SK-N-SH treated with all-trans-retinoic acid at 6 μM for 48 hours (cell line): ENCODE measurements around the gene LIN52.

Experiments
- ATAC-seq: fragments of 200-7000 bp; cut with Tn5 transposase; 3 replicates; pipeline ENCODE4 v1.9.1; 2020; ENCODE audit warnings: mild to moderate bottlenecking, moderate library complexity
- ARNTL ChIP-seq: fragments of 450-650 bp; formaldehyde crosslinking; IDR thresholded peaks from 2 replicates; pipeline ENCODE4 v1.5.0; 2020; ENCODE audit warnings: low read depth, mild to moderate bottlenecking, moderate library complexity, borderline replicate concordance
- BACH2 ChIP-seq: fragments of 250-450 bp; sonication (Bioruptor Pico); IDR thresholded peaks from 2 replicates; pipeline ENCODE4 v1.9.0; 2021; ENCODE audit warnings: mild to moderate bottlenecking, borderline replicate concordance
- CSDC2 ChIP-seq: fragments of 250-450 bp; sonication (Bioruptor Pico); IDR thresholded peaks from 2 replicates; pipeline ENCODE4 v1.5.0; 2020; ENCODE audit warnings: mild to moderate bottlenecking, moderate library complexity
- ESRRG ChIP-seq: fragments of 250-450 bp; sonication (Bioruptor Pico); IDR thresholded peaks from 2 replicates; pipeline ENCODE4 v1.6.1; 2021; ENCODE audit warnings: mild to moderate bottlenecking
- GLIS3 ChIP-seq: fragments of 250-450 bp; sonication (Bioruptor Pico); IDR thresholded peaks from 2 replicates; pipeline ENCODE4 v1.5.0; 2020; ENCODE audit warnings: mild to moderate bottlenecking, moderate library complexity
- ISL1 ChIP-seq: fragments of 250-450 bp; sonication (Bioruptor Pico); IDR thresholded peaks from 2 replicates; pipeline ENCODE4 v2.1.2; 2022; ENCODE audit warnings: mild to moderate bottlenecking, moderate library complexity
- OSR1 ChIP-seq: fragments of 250-450 bp; sonication (Bioruptor Pico); IDR thresholded peaks from 2 replicates; pipeline ENCODE4 v1.8.0; 2022; ENCODE audit warnings: moderate library complexity, mild to moderate bottlenecking, inconsistent platforms
- PPARA ChIP-seq: fragments of 250-450 bp; sonication (Bioruptor Pico); IDR thresholded peaks from 2 replicates; pipeline ENCODE4 v1.5.0; 2020; ENCODE audit warnings: mild to moderate bottlenecking, borderline replicate concordance
- RARB ChIP-seq: fragments of 250-450 bp; sonication (Bioruptor Pico); IDR thresholded peaks from 2 replicates; pipeline ENCODE4 v1.8.0; 2021; ENCODE audit warnings: mild to moderate bottlenecking, moderate library complexity
- SNAI2 ChIP-seq: fragments of 250-450 bp; sonication (Bioruptor Pico); IDR thresholded peaks from 2 replicates; pipeline ENCODE4 v1.5.0; 2020; ENCODE audit warnings: mild to moderate bottlenecking, moderate library complexity
- TCF4 ChIP-seq: fragments of 250-450 bp; sonication (Bioruptor Pico); IDR thresholded peaks from 2 replicates; pipeline ENCODE4 v1.8.0; 2021; ENCODE audit warnings: mild to moderate bottlenecking, moderate library complexity, borderline replicate concordance
- TOX ChIP-seq: fragments of 250-450 bp; sonication (Bioruptor Pico); IDR thresholded peaks from 2 replicates; pipeline ENCODE4 v1.8.0; 2021; ENCODE audit warnings: mild to moderate bottlenecking, moderate library complexity, borderline replicate concordance
- ZC3H10 ChIP-seq: fragments of 250-450 bp; sonication (Bioruptor Pico); IDR thresholded peaks from 2 replicates; pipeline ENCODE4 v1.5.1; 2021; ENCODE audit warnings: mild to moderate bottlenecking, moderate library complexity
- ZFP3 ChIP-seq: fragments of 250-450 bp; sonication (Bioruptor Pico); IDR thresholded peaks from 2 replicates; pipeline ENCODE4 v1.5.0; 2020; ENCODE audit warnings: mild to moderate bottlenecking, moderate library complexity
- ZFP30 ChIP-seq: fragments of 450-650 bp; formaldehyde crosslinking; IDR thresholded peaks from 2 replicates; pipeline ENCODE4 v1.5.0; 2022; ENCODE audit warnings: mild to moderate bottlenecking, moderate library complexity
- ZNF565 ChIP-seq: fragments of 450-650 bp; formaldehyde crosslinking; conservative IDR thresholded peaks from 2 replicates; pipeline ENCODE4 v1.5.0; 2020; ENCODE audit warnings: low read depth, mild to moderate bottlenecking, moderate library complexity
- ZNF70 ChIP-seq: fragments of 450-650 bp; formaldehyde crosslinking; IDR thresholded peaks from 2 replicates; pipeline ENCODE4 v1.5.0; 2020; ENCODE audit warnings: mild to moderate bottlenecking, moderate library complexity
- ZNF8 ChIP-seq: fragments of 450-650 bp; formaldehyde crosslinking; IDR thresholded peaks from 2 replicates; pipeline ENCODE4 v1.5.0; 2020; ENCODE audit warnings: mild to moderate bottlenecking, moderate library complexity
- TF ChIP-seq, protein P1 (sequence below): fragments of 250-450 bp; sonication (Bioruptor Pico); IDR thresholded peaks from 2 replicates; pipeline ENCODE4 v1.5.1; 2021; ENCODE audit warnings: mild to moderate bottlenecking, moderate library complexity
- TF ChIP-seq, protein P2 (sequence below): fragments of 250-450 bp; sonication (Bioruptor Pico); IDR thresholded peaks from 2 replicates; pipeline ENCODE4 v1.5.1; 2020; ENCODE audit warnings: low read depth, mild to moderate bottlenecking, moderate library complexity
- TF ChIP-seq, protein P3 (sequence below): fragments of 250-450 bp; sonication (Bioruptor Pico); IDR thresholded peaks from 2 replicates; pipeline ENCODE4 v1.8.0; 2020; ENCODE audit warnings: mild to moderate bottlenecking, moderate library complexity, borderline replicate concordance
- TF ChIP-seq, protein P4 (sequence below): fragments of 250-450 bp; sonication (Bioruptor Pico); IDR thresholded peaks from 2 replicates; pipeline ENCODE4 v1.8.0; 2021; ENCODE audit warnings: low read depth, mild to moderate bottlenecking, moderate library complexity, borderline replicate concordance

The LIN52 gene

DNA sequence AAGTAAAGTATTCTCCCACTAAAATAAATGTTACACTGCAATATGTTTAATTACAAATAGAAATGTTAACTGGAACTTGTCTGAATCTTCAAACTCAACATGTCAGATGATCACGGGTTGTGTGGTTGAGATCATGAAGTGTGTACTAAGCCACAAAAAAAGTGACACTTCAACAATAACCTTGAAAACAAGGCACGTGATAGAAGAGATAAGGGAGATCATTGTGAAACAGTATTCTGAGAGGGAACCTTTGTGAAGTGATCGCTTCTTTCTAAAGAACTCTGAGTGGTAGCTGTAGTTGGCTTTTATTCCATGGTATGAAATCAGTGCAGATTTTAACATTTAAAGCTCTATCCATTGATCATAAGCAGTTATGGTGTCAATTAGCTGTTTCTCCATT, 60.0 kb downstream of the LIN52 start:
- TF ChIP-seq, protein P1, sequence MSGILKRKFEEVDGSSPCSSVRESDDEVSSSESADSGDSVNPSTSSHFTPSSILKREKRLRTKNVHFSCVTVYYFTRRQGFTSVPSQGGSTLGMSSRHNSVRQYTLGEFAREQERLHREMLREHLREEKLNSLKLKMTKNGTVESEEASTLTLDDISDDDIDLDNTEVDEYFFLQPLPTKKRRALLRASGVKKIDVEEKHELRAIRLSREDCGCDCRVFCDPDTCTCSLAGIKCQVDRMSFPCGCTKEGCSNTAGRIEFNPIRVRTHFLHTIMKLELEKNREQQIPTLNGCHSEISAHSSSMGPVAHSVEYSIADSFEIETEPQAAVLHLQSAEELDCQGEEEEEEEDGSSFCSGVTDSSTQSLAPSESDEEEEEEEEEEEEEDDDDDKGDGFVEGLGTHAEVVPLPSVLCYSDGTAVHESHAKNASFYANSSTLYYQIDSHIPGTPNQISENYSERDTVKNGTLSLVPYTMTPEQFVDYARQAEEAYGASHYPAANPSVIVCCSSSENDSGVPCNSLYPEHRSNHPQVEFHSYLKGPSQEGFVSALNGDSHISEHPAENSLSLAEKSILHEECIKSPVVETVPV (CRISPR knock-in tag) = no peak
- TF ChIP-seq ZFP3 (CRISPR knock-in tag) = no peak
- no peak for TF ChIP-seq ZFP30 (CRISPR knock-in tag)
- no peak for TF ChIP-seq ZNF565 (CRISPR knock-in tag)
- TF ChIP-seq, protein P2, sequence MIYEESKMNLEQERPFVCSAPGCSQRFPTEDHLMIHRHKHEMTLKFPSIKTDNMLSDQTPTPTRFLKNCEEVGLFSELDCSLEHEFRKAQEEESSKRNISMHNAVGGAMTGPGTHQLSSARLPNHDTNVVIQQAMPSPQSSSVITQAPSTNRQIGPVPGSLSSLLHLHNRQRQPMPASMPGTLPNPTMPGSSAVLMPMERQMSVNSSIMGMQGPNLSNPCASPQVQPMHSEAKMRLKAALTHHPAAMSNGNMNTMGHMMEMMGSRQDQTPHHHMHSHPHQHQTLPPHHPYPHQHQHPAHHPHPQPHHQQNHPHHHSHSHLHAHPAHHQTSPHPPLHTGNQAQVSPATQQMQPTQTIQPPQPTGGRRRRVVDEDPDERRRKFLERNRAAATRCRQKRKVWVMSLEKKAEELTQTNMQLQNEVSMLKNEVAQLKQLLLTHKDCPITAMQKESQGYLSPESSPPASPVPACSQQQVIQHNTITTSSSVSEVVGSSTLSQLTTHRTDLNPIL = no peak
- no peak for ATAC-seq

DNA sequence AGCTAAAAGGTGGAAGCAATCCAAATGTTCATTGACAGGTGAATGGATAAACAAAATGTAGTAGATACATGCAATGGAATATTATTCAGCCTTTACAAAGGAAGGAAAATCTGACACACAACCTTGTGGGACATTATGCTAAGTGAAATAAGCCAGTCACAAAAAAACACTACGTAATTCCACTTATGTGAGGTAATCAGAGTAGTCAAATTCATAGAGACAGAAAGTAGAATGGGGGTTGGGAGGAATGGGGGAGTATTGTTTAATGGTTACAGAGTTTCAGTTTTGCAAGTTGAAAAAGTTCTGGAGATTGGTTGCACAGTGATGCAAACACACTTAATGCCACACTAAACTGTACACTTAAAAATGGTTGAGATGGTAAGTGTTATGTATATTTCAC, 62.8 kb downstream of the LIN52 start:
- no peak for ATAC-seq
- TF ChIP-seq, protein P3, sequence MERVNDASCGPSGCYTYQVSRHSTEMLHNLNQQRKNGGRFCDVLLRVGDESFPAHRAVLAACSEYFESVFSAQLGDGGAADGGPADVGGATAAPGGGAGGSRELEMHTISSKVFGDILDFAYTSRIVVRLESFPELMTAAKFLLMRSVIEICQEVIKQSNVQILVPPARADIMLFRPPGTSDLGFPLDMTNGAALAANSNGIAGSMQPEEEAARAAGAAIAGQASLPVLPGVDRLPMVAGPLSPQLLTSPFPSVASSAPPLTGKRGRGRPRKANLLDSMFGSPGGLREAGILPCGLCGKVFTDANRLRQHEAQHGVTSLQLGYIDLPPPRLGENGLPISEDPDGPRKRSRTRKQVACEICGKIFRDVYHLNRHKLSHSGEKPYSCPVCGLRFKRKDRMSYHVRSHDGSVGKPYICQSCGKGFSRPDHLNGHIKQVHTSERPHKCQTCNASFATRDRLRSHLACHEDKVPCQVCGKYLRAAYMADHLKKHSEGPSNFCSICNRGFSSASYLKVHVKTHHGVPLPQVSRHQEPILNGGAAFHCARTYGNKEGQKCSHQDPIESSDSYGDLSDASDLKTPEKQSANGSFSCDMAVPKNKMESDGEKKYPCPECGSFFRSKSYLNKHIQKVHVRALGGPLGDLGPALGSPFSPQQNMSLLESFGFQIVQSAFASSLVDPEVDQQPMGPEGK (CRISPR knock-in tag) = no peak
- TF ChIP-seq, protein P2 = no peak
- no peak for TF ChIP-seq SNAI2 (CRISPR knock-in tag)
- no peak for TF ChIP-seq PPARA (CRISPR knock-in tag)
- TF ChIP-seq GLIS3 (CRISPR knock-in tag) = no peak
- TF ChIP-seq ARNTL = no peak
- TF ChIP-seq ZNF565 (CRISPR knock-in tag) = no peak
- no peak for TF ChIP-seq ZC3H10
- no peak for TF ChIP-seq BACH2 (CRISPR knock-in tag)
- TF ChIP-seq ISL1 (CRISPR knock-in tag) = no peak
- TF ChIP-seq TOX (CRISPR knock-in tag) = no peak
- TF ChIP-seq ZFP3 (CRISPR knock-in tag) = no peak
- TF ChIP-seq, protein P1 (CRISPR knock-in tag) = no peak
- no peak for TF ChIP-seq TCF4 (CRISPR knock-in tag)
- TF ChIP-seq OSR1 (CRISPR knock-in tag) = no peak

DNA sequence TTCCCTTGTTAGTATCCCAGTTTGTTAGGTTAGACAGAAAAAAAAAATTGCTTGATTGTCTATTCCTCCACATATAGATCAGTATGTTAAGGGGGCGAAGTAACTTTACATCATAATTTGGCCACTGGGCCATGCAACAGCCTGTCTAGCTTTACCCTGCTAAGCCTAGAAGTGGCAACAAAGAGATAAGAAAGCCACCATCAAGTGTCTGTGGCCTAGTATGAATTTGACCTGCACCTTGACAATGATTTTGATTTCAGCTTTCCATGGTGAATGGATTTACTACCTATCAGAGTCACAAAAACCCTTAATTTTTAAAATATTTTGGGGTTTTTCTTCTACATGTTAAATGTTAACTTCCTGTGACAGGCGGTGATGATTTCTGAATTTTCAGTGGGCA, 63.9 kb downstream of the LIN52 start:
- TF ChIP-seq ISL1 (CRISPR knock-in tag) (no peak), ZNF70 (CRISPR knock-in tag) (no peak), CSDC2 (CRISPR knock-in tag) (no peak), ZFP3 (CRISPR knock-in tag) (no peak), ZC3H10 (no peak), BACH2 (CRISPR knock-in tag) (no peak), ZNF8 (CRISPR knock-in tag) (no peak)
- TF ChIP-seq, all 23 proteins: peak for 0
- ATAC-seq = no peak

DNA sequence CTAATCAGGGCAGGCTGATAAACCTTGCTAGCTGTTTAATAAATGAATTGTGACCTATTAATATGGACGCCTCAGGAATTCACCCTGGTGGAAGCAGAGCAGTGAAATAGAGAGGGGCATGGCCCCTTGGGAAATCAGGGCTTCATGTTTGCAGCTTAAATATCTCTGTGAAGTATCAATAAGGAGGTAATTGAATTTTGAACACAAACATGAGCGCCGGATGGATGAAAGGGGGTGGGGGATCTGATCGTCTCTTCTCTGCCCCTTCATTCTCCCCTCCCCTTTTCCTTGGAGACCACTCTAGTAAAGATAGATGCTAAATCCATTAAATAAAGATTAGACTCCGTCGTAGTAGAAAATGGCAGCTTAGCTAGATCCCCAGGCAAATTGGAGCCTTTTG, 70.5 kb downstream of the LIN52 start:
- TF ChIP-seq GLIS3 (CRISPR knock-in tag) = no peak
- TF ChIP-seq, protein P3 (CRISPR knock-in tag) = no peak
- no peak for TF ChIP-seq CSDC2 (CRISPR knock-in tag)
- TF ChIP-seq ESRRG (CRISPR knock-in tag) = no peak
- TF ChIP-seq ZNF70 (CRISPR knock-in tag) = no peak
- no peak for TF ChIP-seq OSR1 (CRISPR knock-in tag)
- no peak for TF ChIP-seq ZC3H10
- TF ChIP-seq TCF4 (CRISPR knock-in tag) = no peak
- TF ChIP-seq PPARA (CRISPR knock-in tag) = no peak
- TF ChIP-seq, protein P1 (CRISPR knock-in tag) = no peak
- no peak for TF ChIP-seq ZFP30 (CRISPR knock-in tag)
- TF ChIP-seq ISL1 (CRISPR knock-in tag) = no peak
- TF ChIP-seq, protein P4, sequence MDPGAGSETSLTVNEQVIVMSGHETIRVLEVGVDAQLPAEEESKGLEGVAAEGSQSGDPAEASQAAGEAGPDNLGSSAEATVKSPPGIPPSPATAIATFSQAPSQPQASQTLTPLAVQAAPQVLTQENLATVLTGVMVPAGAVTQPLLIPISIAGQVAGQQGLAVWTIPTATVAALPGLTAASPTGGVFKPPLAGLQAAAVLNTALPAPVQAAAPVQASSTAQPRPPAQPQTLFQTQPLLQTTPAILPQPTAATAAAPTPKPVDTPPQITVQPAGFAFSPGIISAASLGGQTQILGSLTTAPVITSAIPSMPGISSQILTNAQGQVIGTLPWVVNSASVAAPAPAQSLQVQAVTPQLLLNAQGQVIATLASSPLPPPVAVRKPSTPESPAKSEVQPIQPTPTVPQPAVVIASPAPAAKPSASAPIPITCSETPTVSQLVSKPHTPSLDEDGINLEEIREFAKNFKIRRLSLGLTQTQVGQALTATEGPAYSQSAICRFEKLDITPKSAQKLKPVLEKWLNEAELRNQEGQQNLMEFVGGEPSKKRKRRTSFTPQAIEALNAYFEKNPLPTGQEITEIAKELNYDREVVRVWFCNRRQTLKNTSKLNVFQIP (CRISPR knock-in tag) = no peak
- TF ChIP-seq RARB (CRISPR knock-in tag) = no peak
- no peak for ATAC-seq
